WTC11 (cell line): Measurements from ENCODE around the gene CDK6. TPM values are rescaled to one million over a fixed set of nuclear protein-coding genes. Genes with fewer than 3 reads are reported as not detected.

Experiments used
- ATAC-seq: fragments of 200-7000 bp; cut with Tn5 transposase; 2 replicates; pipeline ENCODE4 v1.10.0; 2021; ENCODE audit warnings: mild to moderate bottlenecking, moderate library complexity
- CTCF ChIA-PET: fragments of 300-600 bp; sonication (Branson Sonifier 250); formaldehyde crosslinking; loops from one replicate; lab custom pipeline; 2021; ENCODE audit warnings: antibody characterized with exemption; lab: Charles Lee
- POLR2A ChIA-PET: fragments of 350-600 bp; sonication (Branson Sonifier 250); formaldehyde crosslinking; loops from one replicate; lab custom pipeline; 2021; ENCODE audit warnings: antibody characterized with exemption; lab: Charles Lee
- DNase-seq: peaks from one replicate; pipeline ENCODE4 v3.0.0; 2021; ENCODE audit warnings: low spot score
- H3K27ac Mint-ChIP-seq: 2 replicates; pipeline ENCODE4 v1.8.0; 2021; ENCODE audit warnings: mixed read lengths
- H3K27me3 Mint-ChIP-seq: 2 replicates; pipeline ENCODE4 v1.8.0; 2021; ENCODE audit warnings: low read depth, mild to moderate bottlenecking, moderate library complexity, mixed read lengths
- H3K36me3 Mint-ChIP-seq: 2 replicates; pipeline ENCODE4 v1.8.0; 2021; ENCODE audit warnings: mixed read lengths
- H3K4me1 Mint-ChIP-seq: 2 replicates; pipeline ENCODE4 v1.8.0; 2022; ENCODE audit warnings: mixed read lengths
- H3K4me3 Mint-ChIP-seq: 2 replicates; pipeline ENCODE4 v1.8.0; 2021; ENCODE audit warnings: mild to moderate bottlenecking, moderate library complexity, mixed read lengths
- H3K9me3 Mint-ChIP-seq: 2 replicates; pipeline ENCODE4 v1.8.0; 2021; ENCODE audit warnings: mixed read lengths
- E2F1 ChIP-seq: sonication (generic); formaldehyde crosslinking; IDR thresholded peaks from 2 replicates; pipeline ENCODE4 v1.8.0; 2022; ENCODE audit warnings: mild to moderate bottlenecking, missing genetic modification reagents
- EMX1 ChIP-seq: fragments of 250-450 bp; sonication (Bioruptor Pico); IDR thresholded peaks from 2 replicates; pipeline ENCODE4 v1.8.0; 2021; ENCODE audit warnings: mild to moderate bottlenecking
- GRHL2 ChIP-seq: fragments of 250-450 bp; sonication (Bioruptor Pico); IDR thresholded peaks from 2 replicates; pipeline ENCODE4 v1.8.0; 2022; ENCODE audit warnings: mild to moderate bottlenecking, moderate library complexity; ENCODE audit not compliant: insufficient replicate concordance, severe bottlenecking
- HMGA2 ChIP-seq: fragments of 250-450 bp; sonication (Bioruptor Pico); IDR thresholded peaks from 2 replicates; pipeline ENCODE4 v1.4.0; 2021; ENCODE audit warnings: mild to moderate bottlenecking, moderate library complexity
- IRF2 ChIP-seq: sonication (generic); formaldehyde crosslinking; IDR thresholded peaks from 2 replicates; pipeline ENCODE4 v1.8.0; 2022; ENCODE audit warnings: low read depth, missing genetic modification reagents, borderline replicate concordance
- MYBL2 ChIP-seq: sonication (generic); formaldehyde crosslinking; IDR thresholded peaks from 2 replicates; pipeline ENCODE4 v1.8.1; 2023; ENCODE audit warnings: mild to moderate bottlenecking, moderate library complexity, missing genetic modification reagents
- NFATC4 ChIP-seq: fragments of 250-450 bp; sonication (Bioruptor Pico); IDR thresholded peaks from 2 replicates; pipeline ENCODE4 v1.9.0; 2021; ENCODE audit warnings: mild to moderate bottlenecking
- PRRX2 ChIP-seq: fragments of 250-450 bp; sonication (Bioruptor Pico); IDR thresholded peaks from 2 replicates; pipeline ENCODE4 v1.8.0; 2021; ENCODE audit warnings: mild to moderate bottlenecking
- SMAD4 ChIP-seq: sonication (generic); formaldehyde crosslinking; IDR thresholded peaks from 2 replicates; pipeline ENCODE4 v1.8.0; 2022; ENCODE audit warnings: mild to moderate bottlenecking, missing genetic modification reagents
- TEAD1 ChIP-seq: sonication (generic); formaldehyde crosslinking; IDR thresholded peaks from 2 replicates; pipeline ENCODE4 v1.8.0; 2022; ENCODE audit warnings: mild to moderate bottlenecking, missing genetic modification reagents
- ZBTB21 ChIP-seq: sonication (generic); formaldehyde crosslinking; IDR thresholded peaks from 2 replicates; pipeline ENCODE4 v1.8.1; 2023; ENCODE audit warnings: mild to moderate bottlenecking, missing genetic modification reagents, borderline replicate concordance
- ZMAT4 ChIP-seq: fragments of 250-450 bp; sonication (Bioruptor Pico); IDR thresholded peaks from 2 replicates; pipeline ENCODE4 v1.9.0; 2021; ENCODE audit warnings: mild to moderate bottlenecking
- ZNF121 ChIP-seq: sonication (generic); formaldehyde crosslinking; IDR thresholded peaks from 2 replicates; pipeline ENCODE4 v1.8.0; 2023; ENCODE audit warnings: missing genetic modification reagents
- ZNF232 ChIP-seq: sonication (generic); formaldehyde crosslinking; IDR thresholded peaks from 2 replicates; pipeline ENCODE4 v1.8.0; 2022; ENCODE audit warnings: mild to moderate bottlenecking, missing genetic modification reagents
- ZNF317 ChIP-seq: sonication (generic); formaldehyde crosslinking; IDR thresholded peaks from 2 replicates; pipeline ENCODE4 v1.8.1; 2023; ENCODE audit warnings: low read depth, mild to moderate bottlenecking, moderate library complexity, missing genetic modification reagents, borderline replicate concordance
- ZNF416 ChIP-seq: fragments of 250-450 bp; sonication (Bioruptor Pico); IDR thresholded peaks from 2 replicates; pipeline ENCODE4 v1.9.0; 2021; ENCODE audit warnings: mild to moderate bottlenecking, inconsistent platforms
- total RNA-seq: library from RNA; stranded (reverse); gene quantifications from 3 replicates; pipeline ENCODE4 v1.2.3, GENCODE V29; 2021
- TF ChIP-seq, protein P1 (sequence below): fragments of 250-450 bp; sonication (Bioruptor Pico); IDR thresholded peaks from 2 replicates; pipeline ENCODE4 v1.9.0; 2021; ENCODE audit warnings: mild to moderate bottlenecking, borderline replicate concordance
- TF ChIP-seq, protein P2 (sequence below): sonication (generic); formaldehyde crosslinking; IDR thresholded peaks from 2 replicates; pipeline ENCODE4 v1.8.0; 2023; ENCODE audit warnings: mild to moderate bottlenecking, missing genetic modification reagents
- TF ChIP-seq, protein P3 (sequence below): sonication (generic); formaldehyde crosslinking; IDR thresholded peaks from 2 replicates; pipeline ENCODE4 v1.8.1; 2023; ENCODE audit warnings: mild to moderate bottlenecking, moderate library complexity, missing genetic modification reagents

CDK6 gene
- total RNA-seq, 1 experiment from 2014 or later: 47.2 TPM

DNA sequence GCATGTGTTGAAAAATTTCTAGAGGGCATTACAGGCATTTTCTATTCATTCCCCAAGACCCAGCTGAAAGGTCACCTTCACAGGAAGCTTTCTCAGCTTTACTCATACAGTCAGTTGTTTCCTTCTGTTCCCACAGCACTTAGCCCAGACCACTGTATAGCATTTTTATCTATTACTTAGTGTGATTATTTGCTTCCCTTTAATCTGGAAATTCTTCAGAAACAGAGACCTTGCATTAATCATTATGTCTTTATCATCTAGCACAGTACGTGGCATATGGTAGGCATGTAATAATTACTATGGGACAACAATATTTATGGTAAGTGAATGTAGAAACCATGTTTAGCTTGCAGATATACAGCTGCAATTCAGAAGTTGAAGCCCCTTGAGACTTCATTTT lies 38.2 kb upstream of the CDK6 start:
- TF ChIP-seq NFATC4 (CRISPR knock-in tag): no peak
- no peak for TF ChIP-seq EMX1
- no peak for TF ChIP-seq ZNF121 (CRISPR knock-in tag)
- no peak for TF ChIP-seq PRRX2
- TF ChIP-seq GRHL2 (CRISPR knock-in tag): no peak
- TF ChIP-seq HMGA2 (CRISPR knock-in tag): no peak
- TF ChIP-seq ZNF317 (CRISPR knock-in tag): no peak
- TF ChIP-seq IRF2 (CRISPR knock-in tag): no peak
- TF ChIP-seq ZBTB21 (CRISPR knock-in tag): no peak
- Mint-ChIP-seq H3K4me1 (peaks cover 7% of the 10 kb centered on the region), H3K4me3 (no peak overlapping the region), H3K36me3 (no peaks in the 10 kb centered on the region), H3K9me3 (no peaks in the 10 kb centered on the region), H3K27me3 (no peaks in the 10 kb centered on the region; the same call in 1 of the 2 replicates), H3K27ac (no peak overlapping the region)
- ChIA-PET POLR2A (no interaction called here), CTCF (no interaction called here)
- no peak for DNase-seq
- no peak for ATAC-seq

DNA sequence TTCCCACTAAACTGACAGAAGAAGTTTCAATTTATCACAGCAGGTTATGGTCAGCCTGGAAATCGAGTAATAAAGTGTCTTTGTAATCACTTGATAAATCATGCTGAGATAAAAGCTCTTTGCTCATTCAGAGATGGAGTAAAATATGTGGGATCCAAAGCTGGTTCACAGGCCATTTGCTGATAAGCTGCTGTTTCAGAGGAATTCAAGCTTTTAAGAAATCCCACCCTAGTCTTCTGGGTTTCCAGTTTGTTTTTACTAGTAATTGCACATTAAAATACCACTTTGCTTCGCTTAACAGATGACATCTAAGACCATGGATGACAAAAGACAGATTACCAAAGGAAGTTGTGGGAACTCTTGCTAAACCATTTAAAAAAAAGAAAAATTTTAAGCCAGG lies 37.4 kb upstream of the CDK6 start:
- POLR2A ChIA-PET: no interaction called here
- Mint-ChIP-seq H3K9me3 (no peaks in the 10 kb centered on the region), H3K27me3 (no peaks in the 10 kb centered on the region; the same call in 1 of the 2 replicates), H3K4me1 (peaks cover 7% of the 10 kb centered on the region), H3K36me3 (no peaks in the 10 kb centered on the region), H3K27ac (no peak overlapping the region), H3K4me3 (no peak overlapping the region)
- TF ChIP-seq ZNF232 (CRISPR knock-in tag) (no peak), TEAD1 (CRISPR knock-in tag) (no peak), E2F1 (no peak), ZMAT4 (CRISPR knock-in tag) (no peak), ZNF416 (CRISPR knock-in tag) (no peak), SMAD4 (no peak), MYBL2 (CRISPR knock-in tag) (no peak)
- TF ChIP-seq, protein P1, sequence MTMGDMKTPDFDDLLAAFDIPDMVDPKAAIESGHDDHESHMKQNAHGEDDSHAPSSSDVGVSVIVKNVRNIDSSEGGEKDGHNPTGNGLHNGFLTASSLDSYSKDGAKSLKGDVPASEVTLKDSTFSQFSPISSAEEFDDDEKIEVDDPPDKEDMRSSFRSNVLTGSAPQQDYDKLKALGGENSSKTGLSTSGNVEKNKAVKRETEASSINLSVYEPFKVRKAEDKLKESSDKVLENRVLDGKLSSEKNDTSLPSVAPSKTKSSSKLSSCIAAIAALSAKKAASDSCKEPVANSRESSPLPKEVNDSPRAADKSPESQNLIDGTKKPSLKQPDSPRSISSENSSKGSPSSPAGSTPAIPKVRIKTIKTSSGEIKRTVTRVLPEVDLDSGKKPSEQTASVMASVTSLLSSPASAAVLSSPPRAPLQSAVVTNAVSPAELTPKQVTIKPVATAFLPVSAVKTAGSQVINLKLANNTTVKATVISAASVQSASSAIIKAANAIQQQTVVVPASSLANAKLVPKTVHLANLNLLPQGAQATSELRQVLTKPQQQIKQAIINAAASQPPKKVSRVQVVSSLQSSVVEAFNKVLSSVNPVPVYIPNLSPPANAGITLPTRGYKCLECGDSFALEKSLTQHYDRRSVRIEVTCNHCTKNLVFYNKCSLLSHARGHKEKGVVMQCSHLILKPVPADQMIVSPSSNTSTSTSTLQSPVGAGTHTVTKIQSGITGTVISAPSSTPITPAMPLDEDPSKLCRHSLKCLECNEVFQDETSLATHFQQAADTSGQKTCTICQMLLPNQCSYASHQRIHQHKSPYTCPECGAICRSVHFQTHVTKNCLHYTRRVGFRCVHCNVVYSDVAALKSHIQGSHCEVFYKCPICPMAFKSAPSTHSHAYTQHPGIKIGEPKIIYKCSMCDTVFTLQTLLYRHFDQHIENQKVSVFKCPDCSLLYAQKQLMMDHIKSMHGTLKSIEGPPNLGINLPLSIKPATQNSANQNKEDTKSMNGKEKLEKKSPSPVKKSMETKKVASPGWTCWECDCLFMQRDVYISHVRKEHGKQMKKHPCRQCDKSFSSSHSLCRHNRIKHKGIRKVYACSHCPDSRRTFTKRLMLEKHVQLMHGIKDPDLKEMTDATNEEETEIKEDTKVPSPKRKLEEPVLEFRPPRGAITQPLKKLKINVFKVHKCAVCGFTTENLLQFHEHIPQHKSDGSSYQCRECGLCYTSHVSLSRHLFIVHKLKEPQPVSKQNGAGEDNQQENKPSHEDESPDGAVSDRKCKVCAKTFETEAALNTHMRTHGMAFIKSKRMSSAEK: no peak
- TF ChIP-seq, protein P2, sequence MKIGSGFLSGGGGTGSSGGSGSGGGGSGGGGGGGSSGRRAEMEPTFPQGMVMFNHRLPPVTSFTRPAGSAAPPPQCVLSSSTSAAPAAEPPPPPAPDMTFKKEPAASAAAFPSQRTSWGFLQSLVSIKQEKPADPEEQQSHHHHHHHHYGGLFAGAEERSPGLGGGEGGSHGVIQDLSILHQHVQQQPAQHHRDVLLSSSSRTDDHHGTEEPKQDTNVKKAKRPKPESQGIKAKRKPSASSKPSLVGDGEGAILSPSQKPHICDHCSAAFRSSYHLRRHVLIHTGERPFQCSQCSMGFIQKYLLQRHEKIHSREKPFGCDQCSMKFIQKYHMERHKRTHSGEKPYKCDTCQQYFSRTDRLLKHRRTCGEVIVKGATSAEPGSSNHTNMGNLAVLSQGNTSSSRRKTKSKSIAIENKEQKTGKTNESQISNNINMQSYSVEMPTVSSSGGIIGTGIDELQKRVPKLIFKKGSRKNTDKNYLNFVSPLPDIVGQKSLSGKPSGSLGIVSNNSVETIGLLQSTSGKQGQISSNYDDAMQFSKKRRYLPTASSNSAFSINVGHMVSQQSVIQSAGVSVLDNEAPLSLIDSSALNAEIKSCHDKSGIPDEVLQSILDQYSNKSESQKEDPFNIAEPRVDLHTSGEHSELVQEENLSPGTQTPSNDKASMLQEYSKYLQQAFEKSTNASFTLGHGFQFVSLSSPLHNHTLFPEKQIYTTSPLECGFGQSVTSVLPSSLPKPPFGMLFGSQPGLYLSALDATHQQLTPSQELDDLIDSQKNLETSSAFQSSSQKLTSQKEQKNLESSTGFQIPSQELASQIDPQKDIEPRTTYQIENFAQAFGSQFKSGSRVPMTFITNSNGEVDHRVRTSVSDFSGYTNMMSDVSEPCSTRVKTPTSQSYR (CRISPR knock-in tag): no peak
- TF ChIP-seq, protein P3, sequence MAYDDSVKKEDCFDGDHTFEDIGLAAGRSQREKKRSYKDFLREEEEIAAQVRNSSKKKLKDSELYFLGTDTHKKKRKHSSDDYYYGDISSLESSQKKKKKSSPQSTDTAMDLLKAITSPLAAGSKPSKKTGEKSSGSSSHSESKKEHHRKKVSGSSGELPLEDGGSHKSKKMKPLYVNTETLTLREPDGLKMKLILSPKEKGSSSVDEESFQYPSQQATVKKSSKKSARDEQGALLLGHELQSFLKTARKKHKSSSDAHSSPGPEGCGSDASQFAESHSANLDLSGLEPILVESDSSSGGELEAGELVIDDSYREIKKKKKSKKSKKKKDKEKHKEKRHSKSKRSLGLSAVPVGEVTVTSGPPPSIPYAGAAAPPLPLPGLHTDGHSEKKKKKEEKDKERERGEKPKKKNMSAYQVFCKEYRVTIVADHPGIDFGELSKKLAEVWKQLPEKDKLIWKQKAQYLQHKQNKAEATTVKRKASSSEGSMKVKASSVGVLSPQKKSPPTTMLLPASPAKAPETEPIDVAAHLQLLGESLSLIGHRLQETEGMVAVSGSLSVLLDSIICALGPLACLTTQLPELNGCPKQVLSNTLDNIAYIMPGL: no peak
- no peak for DNase-seq
- CTCF ChIA-PET: interaction anchor here (0.9 kb wide), 1 partner anchor 10 kb away, joined by 5 read pairs; no protein-coding TSS in a partner anchor
- no peak for ATAC-seq
